ENCODE results near the gene LRWD1. TPM values are rescaled to one million over a fixed set of nuclear protein-coding genes. Genes with fewer than 3 reads are reported as not detected.

Gene LRWD1
- polyA plus RNA-seq, 2 donors = 6.3 to 9.5 TPM

GRCh38 chr7:102426268-102427018 is 38.3 kb upstream of the LRWD1 start:
- peak overlapping the region; percentile 65 to 73 for H3K27ac ChIP-seq (ENCODE audit: low read depth in 2 of 2, low read length in 1 of 2)
- peaks cover 0 to 3% of the 10 kb centered on the region in 2 donors for H3K4me1 ChIP-seq (ENCODE audit: control insufficient read depth in 2 of 2, insufficient read depth in 2 of 2, low read length in 1 of 2)
- H3K9me3 ChIP-seq (ENCODE audit: control insufficient read depth in 2 of 2, insufficient read depth in 1 of 2, low read depth in 1 of 2, low read length in 1 of 2) = no peaks in the 10 kb centered on the region
- peaks cover 8 to 26% of the 10 kb centered on the region in 2 donors for H3K36me3 ChIP-seq (ENCODE audit: control insufficient read depth in 2 of 2, insufficient read depth in 2 of 2, low read length in 1 of 2)
- no peaks in the 10 kb centered on the region for H3K27me3 ChIP-seq (ENCODE audit: control insufficient read depth in 1 of 2, insufficient read depth in 2 of 2, low read length in 2 of 2)
- WGBS, 2 donors = 71 to 77% methylated on average over 16 of the region's 16 CpGs
- no peak overlapping the region for H3K4me3 ChIP-seq (ENCODE audit: low read depth in 1 of 2, low read length in 2 of 2)

- peaks cover 8 to 26% of the 10 kb centered on the region in 2 donors for H3K36me3 ChIP-seq (ENCODE audit: control insufficient read depth in 2 of 2, insufficient read depth in 2 of 2, low read length in 1 of 2)
- WGBS, 2 donors = 76 to 80% methylated on average over 5 of the region's 5 CpGs
- no peak overlapping the region for H3K4me3 ChIP-seq (ENCODE audit: low read depth in 1 of 2, low read length in 2 of 2)
- H3K27me3 ChIP-seq (ENCODE audit: control insufficient read depth in 1 of 2, insufficient read depth in 2 of 2, low read length in 2 of 2) = no peaks in the 10 kb centered on the region
- peaks cover 0 to 5% of the 10 kb centered on the region in 2 donors for H3K4me1 ChIP-seq (ENCODE audit: control insufficient read depth in 2 of 2, insufficient read depth in 2 of 2, low read length in 1 of 2)
- H3K9me3 ChIP-seq (ENCODE audit: control insufficient read depth in 2 of 2, insufficient read depth in 1 of 2, low read depth in 1 of 2, low read length in 1 of 2) = no peaks in the 10 kb centered on the region
- peak overlapping the region; percentile 41 to 73 for H3K27ac ChIP-seq (ENCODE audit: low read depth in 2 of 2, low read length in 1 of 2)
Observed at GRCh38 chr7:102427019-102427405, 37.8 kb upstream of the LRWD1 start.

GRCh38 chr7:102429141-102429899 is 35.5 kb upstream of the LRWD1 start:
- no peaks in the 10 kb centered on the region for H3K27me3 ChIP-seq (ENCODE audit: control insufficient read depth in 1 of 2, insufficient read depth in 2 of 2, low read length in 2 of 2)
- no peak overlapping the region for H3K27ac ChIP-seq (ENCODE audit: low read depth in 2 of 2, low read length in 1 of 2)
- no peaks in the 10 kb centered on the region for H3K9me3 ChIP-seq (ENCODE audit: control insufficient read depth in 2 of 2, insufficient read depth in 1 of 2, low read depth in 1 of 2, low read length in 1 of 2)
- peaks cover 0 to 9% of the 10 kb centered on the region in 2 donors for H3K4me1 ChIP-seq (ENCODE audit: control insufficient read depth in 2 of 2, insufficient read depth in 2 of 2, low read length in 1 of 2)
- no peak overlapping the region for H3K4me3 ChIP-seq (ENCODE audit: low read depth in 1 of 2, low read length in 2 of 2)
- peaks cover 6 to 22% of the 10 kb centered on the region in 2 donors for H3K36me3 ChIP-seq (ENCODE audit: control insufficient read depth in 2 of 2, insufficient read depth in 2 of 2, low read length in 1 of 2)
- WGBS, 2 donors = 94% methylated on average over 10 of the region's 10 CpGs

- 34 to 40% methylated on average over 17 of the region's 17 CpGs for WGBS, 2 donors
- Histone ChIP-seq H3K4me3 (ENCODE audit: low read depth in 1 of 2, low read length in 2 of 2) (no peak overlapping the region), H3K27me3 (ENCODE audit: control insufficient read depth in 1 of 2, insufficient read depth in 2 of 2, low read length in 2 of 2) (no peaks in the 10 kb centered on the region), H3K4me1 (ENCODE audit: control insufficient read depth in 2 of 2, insufficient read depth in 2 of 2, low read length in 1 of 2) (peaks cover 0 to 6% of the 10 kb centered on the region in 2 donors), H3K36me3 (ENCODE audit: control insufficient read depth in 2 of 2, insufficient read depth in 2 of 2, low read length in 1 of 2) (peaks cover 0 to 4% of the 10 kb centered on the region in 2 donors), H3K27ac (ENCODE audit: low read depth in 2 of 2, low read length in 1 of 2) (peak overlapping the region; percentile 20 to 70), H3K9me3 (ENCODE audit: control insufficient read depth in 2 of 2, insufficient read depth in 1 of 2, low read depth in 1 of 2, low read length in 1 of 2) (no peaks in the 10 kb centered on the region)
Observed at GRCh38 chr7:102431617-102432298, 33.0 kb upstream of the LRWD1 start.

- WGBS, 2 donors = 26 to 29% methylated on average over 26 to 27 of the region's 27 CpGs
- H3K4me3 ChIP-seq (ENCODE audit: low read depth in 1 of 2, low read length in 2 of 2) = peak overlapping the region; percentile 65 to 67
- H3K9me3 ChIP-seq (ENCODE audit: control insufficient read depth in 2 of 2, insufficient read depth in 1 of 2, low read depth in 1 of 2, low read length in 1 of 2) = no peaks in the 10 kb centered on the region
- H3K36me3 ChIP-seq (ENCODE audit: control insufficient read depth in 2 of 2, insufficient read depth in 2 of 2, low read length in 1 of 2) = peaks cover 0 to 2% of the 10 kb centered on the region in 2 donors
- no peaks in the 10 kb centered on the region for H3K27me3 ChIP-seq (ENCODE audit: control insufficient read depth in 1 of 2, insufficient read depth in 2 of 2, low read length in 2 of 2)
- H3K27ac ChIP-seq (ENCODE audit: low read depth in 2 of 2, low read length in 1 of 2) = peak overlapping the region; percentile 60 to 73
- peaks cover 0 to 6% of the 10 kb centered on the region in 2 donors for H3K4me1 ChIP-seq (ENCODE audit: control insufficient read depth in 2 of 2, insufficient read depth in 2 of 2, low read length in 1 of 2)
Observed at GRCh38 chr7:102432442-102433218, 32.2 kb upstream of the LRWD1 start.

GRCh38 chr7:102433219-102434038 is 31.4 kb upstream of the LRWD1 start, which contains the start of gene ORAI2:
TSS of gene ORAI2 (plus strand) at chr7:102433575. CDS start at chr7:102438957, 5,382 bp downstream.
- no peaks in the 10 kb centered on the region for H3K27me3 ChIP-seq (ENCODE audit: control insufficient read depth in 1 of 2, insufficient read depth in 2 of 2, low read length in 2 of 2)
- H3K4me1 ChIP-seq (ENCODE audit: control insufficient read depth in 2 of 2, insufficient read depth in 2 of 2, low read length in 1 of 2) = peaks cover 0 to 6% of the 10 kb centered on the region in 2 donors
- no peaks in the 10 kb centered on the region for H3K36me3 ChIP-seq (ENCODE audit: control insufficient read depth in 2 of 2, insufficient read depth in 2 of 2, low read length in 1 of 2)
- no peaks in the 10 kb centered on the region for H3K9me3 ChIP-seq (ENCODE audit: control insufficient read depth in 2 of 2, insufficient read depth in 1 of 2, low read depth in 1 of 2, low read length in 1 of 2)
- WGBS, 2 donors = 0 to 1% methylated on average over 56 to 90 of the region's 90 CpGs
- H3K4me3 ChIP-seq (ENCODE audit: low read depth in 1 of 2, low read length in 2 of 2) = peak within 1 kb of the TSS; percentile 65 to 67
- H3K27ac ChIP-seq (ENCODE audit: low read depth in 2 of 2, low read length in 1 of 2) = peak within 1 kb of the TSS; percentile 60 to 73

GRCh38 chr7:102434039-102434486 is 30.7 kb upstream of the LRWD1 start:
- WGBS, 2 donors = 31 to 35% methylated on average over 9 of the region's 9 CpGs
- Histone ChIP-seq H3K36me3 (ENCODE audit: control insufficient read depth in 2 of 2, insufficient read depth in 2 of 2, low read length in 1 of 2) (peaks cover 0 to 4% of the 10 kb centered on the region in 2 donors), H3K27ac (ENCODE audit: low read depth in 2 of 2, low read length in 1 of 2) (peak overlapping the region; percentile 24 to 45), H3K9me3 (ENCODE audit: control insufficient read depth in 2 of 2, insufficient read depth in 1 of 2, low read depth in 1 of 2, low read length in 1 of 2) (no peaks in the 10 kb centered on the region), H3K4me1 (ENCODE audit: control insufficient read depth in 2 of 2, insufficient read depth in 2 of 2, low read length in 1 of 2) (peaks cover 0 to 6% of the 10 kb centered on the region in 2 donors), H3K27me3 (ENCODE audit: control insufficient read depth in 1 of 2, insufficient read depth in 2 of 2, low read length in 2 of 2) (no peaks in the 10 kb centered on the region), H3K4me3 (ENCODE audit: low read depth in 1 of 2, low read length in 2 of 2) (peak overlapping the region; percentile 65 to 67)

GRCh38 chr7:102436118-102436517 is 28.7 kb upstream of the LRWD1 start:
- Histone ChIP-seq H3K27ac (ENCODE audit: low read depth in 2 of 2, low read length in 1 of 2) (no peak overlapping the region), H3K27me3 (ENCODE audit: control insufficient read depth in 1 of 2, insufficient read depth in 2 of 2, low read length in 2 of 2) (no peaks in the 10 kb centered on the region), H3K9me3 (ENCODE audit: control insufficient read depth in 2 of 2, insufficient read depth in 1 of 2, low read depth in 1 of 2, low read length in 1 of 2) (no peaks in the 10 kb centered on the region), H3K4me1 (ENCODE audit: control insufficient read depth in 2 of 2, insufficient read depth in 2 of 2, low read length in 1 of 2) (peaks cover 0 to 6% of the 10 kb centered on the region in 2 donors), H3K36me3 (ENCODE audit: control insufficient read depth in 2 of 2, insufficient read depth in 2 of 2, low read length in 1 of 2) (peaks cover 0 to 5% of the 10 kb centered on the region in 2 donors), H3K4me3 (ENCODE audit: low read depth in 1 of 2, low read length in 2 of 2) (no peak overlapping the region)
- 94 to 95% methylated on average over 10 of the region's 10 CpGs for WGBS, 2 donors
